Heart left ventricle (tissue), 13 donors: ENCODE measurements around the gene PTGDS.

Experiments used
- POLR2A ChIP-seq, 2 donors: fragments of 450-650 bp; IDR thresholded peaks; one replicate each; pipeline ENCODE4 v1.6.1; 2017; ENCODE audit warnings: antibody characterized with exemption in 2 of 2, mild to moderate bottlenecking in 2 of 2, moderate library complexity in 2 of 2
- TF ChIP-seq, protein P1 (sequence below), 12 donors: fragments of 200-600 bp; sonication (generic) in 4 of 12; IDR thresholded peaks; one replicate each; pipeline versions ENCODE4 v1.5.0 to v1.8.0; 2018 to 2022; ENCODE audit warnings: antibody characterized with exemption in 12 of 12, mild to moderate bottlenecking in 5 of 12
- donor health status: ischemic (EF 13 %, LVEDD 7.1; RV severe dilation, severe dysfunction).
- donor health status: DM: no; HTN: yes; CAD: no.
- donor health status: DM: no; HTN: no; CAD: no.
- donor health status: ischemic (EF 25% LVEDD 6.9; RV normal size, moderate dysfunction).
- donor health status: ischemic (EF 25% LVEDD 5.7; RV mildly dilated, moderate dysfunction).
- donor health status: ischemic (EF 35%, LVEDD 5.7; RV mildly dilated, moderate dysfunction).
- donor health status: nonischemic (EF 11% LVEDD 7.7; RV severe dilation, severe dysfunction).
- donor health status: DM: yes; HTN: yes; CAD: no.
- donor health status: PGD.
- donor health status: ischemic (EF 29% LVEDD 5.4; RV normal size, mild dysfunction).
- donor health status: nonischemic (EF 23%, LVEDD 6.1; RV moderate dilation, normal function).

DNA sequence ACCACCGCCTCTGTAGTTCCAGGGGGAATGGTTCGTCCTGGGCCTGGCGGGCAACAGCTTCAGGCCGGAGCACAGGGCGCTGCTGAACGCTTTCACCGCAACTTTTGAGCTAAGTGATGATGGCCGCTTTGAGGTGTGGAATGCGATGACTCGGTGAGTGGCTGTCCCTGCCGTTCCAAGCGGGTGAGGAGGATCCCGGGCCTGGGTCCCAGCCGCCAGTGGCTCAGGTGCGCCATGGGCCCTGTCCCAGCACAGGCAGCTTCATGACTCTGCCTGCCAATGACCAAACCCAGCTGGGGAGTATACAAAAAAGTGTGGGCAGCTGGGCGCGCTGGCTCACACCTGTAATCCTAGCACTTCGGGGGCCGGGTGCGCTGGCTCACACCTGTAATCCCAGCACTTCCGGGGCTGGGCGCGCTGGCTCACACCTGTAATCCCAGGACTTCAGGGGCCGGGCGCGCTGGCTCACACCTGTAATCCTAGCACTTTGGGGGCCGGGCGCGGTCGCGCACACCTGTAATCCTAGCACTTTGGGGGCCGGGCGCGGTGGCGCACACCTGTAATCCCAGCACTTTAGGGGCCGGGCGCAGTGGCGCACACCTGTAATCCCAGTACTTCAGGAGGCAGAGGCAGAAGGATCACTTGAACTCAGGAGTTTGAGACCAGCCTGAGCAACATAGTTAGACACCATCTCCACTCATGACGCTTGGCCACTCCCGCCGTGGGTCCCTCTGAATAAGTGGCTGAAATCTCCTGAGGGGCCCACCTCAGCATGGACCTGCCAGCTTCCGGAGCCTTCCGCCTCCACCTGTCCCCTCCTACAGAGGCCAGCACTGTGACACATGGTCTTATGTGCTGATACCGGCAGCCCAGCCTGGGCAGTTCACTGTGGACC is 24.2 kb upstream of the PTGDS start:
- no peak for TF ChIP-seq POLR2A (IDR thresholded peaks at IDR 0.05)
- TF ChIP-seq, protein P1, sequence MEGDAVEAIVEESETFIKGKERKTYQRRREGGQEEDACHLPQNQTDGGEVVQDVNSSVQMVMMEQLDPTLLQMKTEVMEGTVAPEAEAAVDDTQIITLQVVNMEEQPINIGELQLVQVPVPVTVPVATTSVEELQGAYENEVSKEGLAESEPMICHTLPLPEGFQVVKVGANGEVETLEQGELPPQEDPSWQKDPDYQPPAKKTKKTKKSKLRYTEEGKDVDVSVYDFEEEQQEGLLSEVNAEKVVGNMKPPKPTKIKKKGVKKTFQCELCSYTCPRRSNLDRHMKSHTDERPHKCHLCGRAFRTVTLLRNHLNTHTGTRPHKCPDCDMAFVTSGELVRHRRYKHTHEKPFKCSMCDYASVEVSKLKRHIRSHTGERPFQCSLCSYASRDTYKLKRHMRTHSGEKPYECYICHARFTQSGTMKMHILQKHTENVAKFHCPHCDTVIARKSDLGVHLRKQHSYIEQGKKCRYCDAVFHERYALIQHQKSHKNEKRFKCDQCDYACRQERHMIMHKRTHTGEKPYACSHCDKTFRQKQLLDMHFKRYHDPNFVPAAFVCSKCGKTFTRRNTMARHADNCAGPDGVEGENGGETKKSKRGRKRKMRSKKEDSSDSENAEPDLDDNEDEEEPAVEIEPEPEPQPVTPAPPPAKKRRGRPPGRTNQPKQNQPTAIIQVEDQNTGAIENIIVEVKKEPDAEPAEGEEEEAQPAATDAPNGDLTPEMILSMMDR (IDR thresholded peaks at IDR 0.05), result no peak
